ENCODE results near the gene CADPS2. TPM values are rescaled to one million over a fixed set of nuclear protein-coding genes. Genes with fewer than 3 reads are reported as not detected.

The CADPS2 gene
- polyA plus RNA-seq, 1 donor (not counting 4 experiments of a cell fraction or from before 2014, with no cell fraction given) = 0.35 TPM

GRCh38 chr7:122913608-122914007 lies 27.3 kb upstream of the CADPS2 start:
- Histone ChIP-seq H3K9me1 (ENCODE audit: control insufficient read depth, extremely low read depth, insufficient read depth, low read length) (no peaks in the 10 kb centered on the region), H2AFZ (ENCODE audit: control insufficient read depth, low read length) (no peak overlapping the region), H3K4me3 (ENCODE audit: control insufficient read depth in 2 of 3, extremely low read depth in 1 of 3, insufficient read depth in 2 of 3, low read depth in 1 of 3, low read length in 3 of 3) (no peak overlapping the region), H3K27me3 (ENCODE audit: control insufficient read depth, extremely low read depth, insufficient read depth, low read length) (no peaks in the 10 kb centered on the region), H3K4me2 (ENCODE audit: control insufficient read depth, extremely low read depth, insufficient read depth, low read depth, low read length) (no peak overlapping the region), H3K36me3 (ENCODE audit: control insufficient read depth in 2 of 2, extremely low read depth in 1 of 2, insufficient read depth in 2 of 2, low read length in 2 of 2) (no peaks in the 10 kb centered on the region), H3K79me2 (ENCODE audit: control insufficient read depth, insufficient read depth, low read length) (no peaks in the 10 kb centered on the region), H3K9me3 (ENCODE audit: control insufficient read depth, low read depth, low read length) (no peaks in the 10 kb centered on the region), H3K4me1 (ENCODE audit: control insufficient read depth, extremely low read depth, insufficient read depth, low read length) (no peaks in the 10 kb centered on the region), H3K9ac (ENCODE audit: control insufficient read depth, extremely low read depth, insufficient read depth, low read length) (no peak overlapping the region), H3K27ac (ENCODE audit: control insufficient read depth, insufficient read depth, low read length) (no peak overlapping the region), H4K20me1 (ENCODE audit: control insufficient read depth, extremely low read depth, insufficient read depth, low read length) (no peaks in the 10 kb centered on the region)
- DNase-seq (ENCODE audit: low read depth, low spot score) = no peak
- dilution Hi-C loops (cut with MboI; ENCODE audit: extremely low pct_ligation_motif_present, low sequenced_read_pairs) = no loop called here
- TF ChIP-seq EZH2 (IDR thresholded peaks at IDR 0.05; ENCODE audit: low read length) (no peak), CTCF (optimal IDR thresholded peaks at IDR 0.05 in 1 of 3, IDR thresholded peaks at IDR 0.05 in 1 of 3, conservative IDR thresholded peaks at IDR 0.05 in 1 of 3; ENCODE audit: extremely low read depth in 1 of 3, insufficient read depth in 2 of 3, low read length in 3 of 3) (no peak)
- FAIRE-seq = no peak

GRCh38 chr7:122902751-122903495 lies 16.7 kb upstream of the CADPS2 start:
- dilution Hi-C loops (cut with MboI; ENCODE audit: extremely low pct_ligation_motif_present, low sequenced_read_pairs) = no loop called here
- Histone ChIP-seq H3K9ac (ENCODE audit: control insufficient read depth, extremely low read depth, insufficient read depth, low read length) (no peak overlapping the region), H3K27ac (ENCODE audit: control insufficient read depth, insufficient read depth, low read length) (no peak overlapping the region), H3K79me2 (ENCODE audit: control insufficient read depth, insufficient read depth, low read length) (no peaks in the 10 kb centered on the region), H3K9me3 (ENCODE audit: control insufficient read depth, low read depth, low read length) (no peaks in the 10 kb centered on the region), H2AFZ (ENCODE audit: control insufficient read depth, low read length) (no peak overlapping the region), H3K9me1 (ENCODE audit: control insufficient read depth, extremely low read depth, insufficient read depth, low read length) (no peaks in the 10 kb centered on the region), H4K20me1 (ENCODE audit: control insufficient read depth, extremely low read depth, insufficient read depth, low read length) (no peaks in the 10 kb centered on the region), H3K4me1 (ENCODE audit: control insufficient read depth, extremely low read depth, insufficient read depth, low read length) (no peaks in the 10 kb centered on the region), H3K27me3 (ENCODE audit: control insufficient read depth, extremely low read depth, insufficient read depth, low read length) (no peaks in the 10 kb centered on the region), H3K4me2 (ENCODE audit: control insufficient read depth, extremely low read depth, insufficient read depth, low read depth, low read length) (no peak overlapping the region), H3K36me3 (ENCODE audit: control insufficient read depth in 2 of 2, extremely low read depth in 1 of 2, insufficient read depth in 2 of 2, low read length in 2 of 2) (no peaks in the 10 kb centered on the region), H3K4me3 (ENCODE audit: control insufficient read depth in 2 of 3, extremely low read depth in 1 of 3, insufficient read depth in 2 of 3, low read depth in 1 of 3, low read length in 3 of 3) (no peak overlapping the region)
- DNase-seq (ENCODE audit: low read depth, low spot score) (no peak), FAIRE-seq (no peak)
- no peak for TF ChIP-seq EZH2 (IDR thresholded peaks at IDR 0.05; ENCODE audit: low read length)
- TF ChIP-seq CTCF (optimal IDR thresholded peaks at IDR 0.05 in 1 of 3, IDR thresholded peaks at IDR 0.05 in 1 of 3, conservative IDR thresholded peaks at IDR 0.05 in 1 of 3; ENCODE audit: extremely low read depth in 1 of 3, insufficient read depth in 2 of 3, low read length in 3 of 3) = peak in 1 of 3 experiments; percentile 23

All from keratinocyte (primary cell).